Brain microvascular endothelial cell (primary cell): ENCODE data around the gene IL16.
A peak's percentile ranks its signal among the peaks of the same experiment; 100 is the strongest.

Experiments used
- DNase-seq: peaks from one replicate; pipeline ENCODE4 v3.0.0-alpha.2; 2020
- H3K27ac ChIP-seq: fragments of 250-450 bp; sonication (Bioruptor Pico); 2 replicates; pipeline ENCODE4 v1.5.1; 2020; ENCODE audit warnings: mild to moderate bottlenecking, moderate library complexity
- H3K27me3 ChIP-seq: fragments of 250-450 bp; sonication (Bioruptor Pico); replicated peaks from 2 replicates; pipeline ENCODE4 v1.5.1; 2020; ENCODE audit warnings: mild to moderate bottlenecking
- H3K36me3 ChIP-seq: fragments of 250-450 bp; sonication (Bioruptor Pico); replicated peaks from 2 replicates; pipeline ENCODE4 v1.5.1; 2020; ENCODE audit warnings: mild to moderate bottlenecking
- H3K4me3 ChIP-seq: 2 replicates; pipeline ENCODE4 v1.5.1; 2011; ENCODE audit warnings: low read depth, mild to moderate bottlenecking, control low read depth, low read length, moderate library complexity
- CTCF ChIP-seq: IDR thresholded peaks from 2 replicates; pipeline ENCODE4 v1.5.1; 2011; ENCODE audit warnings: low read depth, mild to moderate bottlenecking, moderate library complexity, low read length, control low read depth, inconsistent platforms; ENCODE audit errors: missing control alignments
- in situ Hi-C: cut with HindIII; loops from 2 replicates; pipeline ENCODE4 v1.10.0; 2017; ENCODE audit warnings: low sequenced_read_pairs, low pct_ligation_motif_present

The IL16 gene

GRCh38 chr15:81275711-81276392 lies 79.2 kb downstream of the IL16 start:
- TF ChIP-seq CTCF = no peak
- in situ Hi-C loops = no loop called here

GRCh38 chr15:81276967-81277366 lies 80.3 kb downstream of the IL16 start:
- no peak overlapping the region for H3K4me3 ChIP-seq
- no peaks in the 10 kb centered on the region for H3K27me3 ChIP-seq
- DNase-seq = no peak
- no peaks in the 10 kb centered on the region for H3K36me3 ChIP-seq
- no peak overlapping the region for H3K27ac ChIP-seq
- in situ Hi-C loops = no loop called here
- no peak for TF ChIP-seq CTCF

More at GRCh38 chr15:81275711-81276392, 79.2 kb downstream of the IL16 start:
- Histone ChIP-seq H3K27me3 (no peaks in the 10 kb centered on the region), H3K4me3 (no peak overlapping the region), H3K36me3 (no peaks in the 10 kb centered on the region), H3K27ac (no peak overlapping the region)
- DNase-seq = no peak

DNA sequence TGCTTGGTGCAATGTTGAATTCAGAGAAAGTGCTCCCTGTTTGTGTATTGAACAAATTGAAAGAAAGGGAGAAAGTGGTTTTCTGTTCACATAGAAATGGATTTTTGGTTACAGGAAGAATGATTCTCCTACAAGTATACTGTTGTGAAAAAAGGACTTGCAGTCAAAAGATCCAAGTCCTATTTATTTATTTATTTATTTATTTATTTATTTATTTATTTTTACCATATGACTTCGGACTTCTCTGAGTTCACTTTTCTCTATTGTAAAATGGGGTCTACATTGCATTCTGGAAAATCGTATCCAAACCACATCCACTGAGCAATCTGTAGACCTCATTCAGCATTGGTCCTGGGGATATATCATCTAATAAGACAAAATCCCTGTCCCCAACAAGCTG lies 81.2 kb downstream of the IL16 start:
- Histone ChIP-seq H3K27ac (no peak overlapping the region), H3K36me3 (no peaks in the 10 kb centered on the region), H3K4me3 (no peak overlapping the region), H3K27me3 (no peaks in the 10 kb centered on the region)
- TF ChIP-seq CTCF = no peak
- in situ Hi-C loops = no loop called here
- DNase-seq = no peak

DNA sequence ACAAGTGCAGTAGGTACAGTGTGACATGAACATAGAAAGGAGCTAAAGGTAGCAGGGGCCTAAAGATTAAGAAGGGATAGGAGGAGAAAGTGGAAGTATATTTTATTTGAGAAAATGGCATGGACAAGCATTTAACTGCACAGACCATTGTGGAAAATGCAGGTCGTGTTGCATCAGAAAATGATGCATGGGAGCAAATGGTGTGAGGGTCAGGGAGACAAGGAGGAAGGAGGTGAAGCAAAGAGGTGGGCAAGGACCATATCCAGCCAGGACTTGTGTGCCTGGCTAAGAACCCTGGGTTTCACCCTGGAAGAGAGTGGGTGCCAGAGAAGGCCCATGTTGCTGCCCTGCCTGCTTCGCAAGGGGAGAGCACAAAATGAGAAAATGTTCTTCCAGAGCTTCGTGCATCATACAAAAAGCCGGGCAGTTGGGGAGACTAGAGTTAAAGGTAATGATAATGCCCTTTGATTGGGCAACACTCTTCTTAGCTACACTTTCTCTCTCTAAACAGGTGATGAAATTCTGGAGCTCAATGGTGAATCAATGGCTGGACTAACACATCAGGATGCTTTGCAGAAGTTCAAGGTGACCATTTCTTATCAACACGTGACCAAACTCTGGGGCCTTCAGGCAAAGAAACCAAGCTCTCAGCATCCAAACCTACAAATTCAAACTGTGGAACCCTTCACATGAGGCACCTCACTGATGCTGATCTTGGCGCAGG lies 81.8 kb downstream of the IL16 start:
- in situ Hi-C loops = no loop called here
- Histone ChIP-seq H3K4me3 (no peak overlapping the region), H3K36me3 (no peaks in the 10 kb centered on the region), H3K27ac (no peak overlapping the region), H3K27me3 (no peaks in the 10 kb centered on the region)
- TF ChIP-seq CTCF = no peak
- DNase-seq = no peak

DNA sequence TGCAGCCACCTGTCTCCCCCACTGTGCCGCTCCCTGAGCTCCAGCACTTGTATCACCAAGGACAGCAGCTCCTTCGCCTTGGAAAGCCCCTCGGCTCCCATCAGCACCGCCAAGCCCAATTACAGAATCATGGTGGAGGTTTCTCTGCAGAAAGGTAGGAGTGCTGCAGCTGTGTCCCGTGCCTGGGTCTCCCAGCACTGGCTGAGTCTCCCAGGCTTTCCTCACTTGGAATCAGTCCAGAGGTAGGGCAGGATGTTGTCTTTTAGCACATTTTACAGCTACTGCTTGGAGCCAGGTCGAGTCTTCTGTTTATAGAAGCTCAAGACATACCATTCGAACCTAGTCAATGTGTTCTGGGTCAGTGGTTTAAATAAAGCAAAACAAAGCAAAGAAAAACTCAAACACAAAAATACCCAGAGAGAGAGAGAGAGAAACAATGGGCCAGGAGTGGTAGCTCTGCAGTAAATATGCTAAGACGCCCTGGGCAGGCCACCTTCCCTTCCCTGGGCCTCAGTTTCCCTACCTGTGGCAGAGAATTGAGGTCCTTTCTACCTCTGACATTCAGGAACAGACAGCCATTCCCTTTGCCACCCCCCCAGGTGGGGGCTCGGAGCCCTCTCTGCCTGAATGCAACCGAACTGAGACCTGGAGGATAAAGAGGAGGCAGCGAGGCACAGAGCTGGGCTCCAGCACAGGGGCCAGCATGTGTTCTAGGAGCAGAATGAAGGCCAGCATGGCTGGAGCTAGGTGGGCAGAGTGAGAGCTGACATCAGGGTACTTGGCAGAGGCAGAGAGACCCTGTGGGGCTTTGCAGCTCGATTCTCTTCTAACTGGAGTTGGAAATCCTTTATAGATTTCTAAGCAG lies 83.2 kb downstream of the IL16 start:
- Histone ChIP-seq H3K36me3 (no peaks in the 10 kb centered on the region), H3K27me3 (no peaks in the 10 kb centered on the region), H3K27ac (no peak overlapping the region), H3K4me3 (no peak overlapping the region)
- in situ Hi-C loops = no loop called here
- no peak for TF ChIP-seq CTCF
- DNase-seq = peak; percentile 37
